Endodermal cell (in vitro differentiated cells): ENCODE measurements around the gene MYL12B. TPM values are rescaled to one million over a fixed set of nuclear protein-coding genes. Genes with fewer than 3 reads are reported as not detected.

ENCODE experiments used
- DNase-seq: peaks from one replicate; pipeline ENCODE4 v3.0.0-alpha.2; 2017
- H3K27ac ChIP-seq: 2 replicates; pipeline ENCODE4 v1.5.1; 2013; ENCODE audit warnings: mild to moderate bottlenecking, low read depth, low read length, moderate library complexity
- H3K27me3 ChIP-seq: 2 replicates; pipeline ENCODE4 v1.6.1; 2013; ENCODE audit warnings: mild to moderate bottlenecking, low read length, moderate library complexity; ENCODE audit not compliant: insufficient read depth, control insufficient read depth, poor library complexity, severe bottlenecking
- H3K36me3 ChIP-seq: 2 replicates; pipeline ENCODE4 v1.7.0; 2013; ENCODE audit warnings: mild to moderate bottlenecking, low read length, moderate library complexity; ENCODE audit not compliant: control insufficient read depth, insufficient read depth
- H3K4me1 ChIP-seq: one replicate; pipeline ENCODE4 v1.7.0; 2013; ENCODE audit warnings: low read length; ENCODE audit not compliant: control insufficient read depth, insufficient read depth
- H3K4me3 ChIP-seq: 2 replicates; pipeline ENCODE4 v1.5.1; 2013; ENCODE audit warnings: mild to moderate bottlenecking, low read length, moderate library complexity
- H3K9ac ChIP-seq: 2 replicates; pipeline ENCODE4 v1.6.1; 2013; ENCODE audit warnings: mild to moderate bottlenecking, low read length, moderate library complexity; ENCODE audit not compliant: poor library complexity, severe bottlenecking; ENCODE audit errors: extremely low read depth
- H3K9me3 ChIP-seq: 2 replicates; pipeline ENCODE4 v1.6.1; 2013; ENCODE audit warnings: mild to moderate bottlenecking, low read length, moderate library complexity; ENCODE audit not compliant: control insufficient read depth
- H3K27ac Mint-ChIP-seq: 2 replicates; pipeline ENCODE4 v1.8.0; 2020; ENCODE audit warnings: mixed read lengths
- H3K27me3 Mint-ChIP-seq: 2 replicates; pipeline ENCODE4 v1.8.0; 2021; ENCODE audit warnings: mild to moderate bottlenecking, mixed read lengths; ENCODE audit not compliant: insufficient read depth
- H3K36me3 Mint-ChIP-seq: 2 replicates; pipeline ENCODE4 v1.8.0; 2020; ENCODE audit warnings: low read depth, mixed read lengths
- H3K4me1 Mint-ChIP-seq: 2 replicates; pipeline ENCODE4 v1.8.0; 2020; ENCODE audit warnings: mixed read lengths
- H3K4me3 Mint-ChIP-seq: 2 replicates; pipeline ENCODE4 v1.8.0; 2020; ENCODE audit warnings: mild to moderate bottlenecking, moderate library complexity, mixed read lengths
- H3K9me3 Mint-ChIP-seq: 2 replicates; pipeline ENCODE4 v1.8.0; 2020; ENCODE audit warnings: mild to moderate bottlenecking, mixed read lengths
- CTCF ChIP-seq: fragments of 200-600 bp; sonication (generic); conservative IDR thresholded peaks from 2 replicates; pipeline ENCODE4 v1.5.0; 2021; ENCODE audit warnings: antibody characterized with exemption, mild to moderate bottlenecking
- WGBS, 2 experiments: methylation state at CpG; one replicate each; pipeline versions ENCODE4 v1.1.5 to v1.1.7; 2013; ENCODE audit warnings: missing lambda C conversion rate in 2 of 2, mixed read lengths in 1 of 2; ENCODE audit not compliant: insufficient coverage in 1 of 2, insufficient read length in 1 of 2; 5-methylcytosine and 5-hydroxymethylcytosine counted together
- total RNA-seq, 2 donors: library from RNA; stranded (reverse); fragmentation: NEBNext Ultra II Directional in 1 of 2; extraction: Animal tissue kit (Norgen Biotek cat#: 25700) in 1 of 2; gene quantifications; 2 replicates in 1 of 2; 3 replicates in 1 of 2; pipeline ENCODE4 v1.2.1, GENCODE V29; 2021

The MYL12B gene
- total RNA-seq, 2 donors from 2014 or later: 190 to 198 TPM

DNA sequence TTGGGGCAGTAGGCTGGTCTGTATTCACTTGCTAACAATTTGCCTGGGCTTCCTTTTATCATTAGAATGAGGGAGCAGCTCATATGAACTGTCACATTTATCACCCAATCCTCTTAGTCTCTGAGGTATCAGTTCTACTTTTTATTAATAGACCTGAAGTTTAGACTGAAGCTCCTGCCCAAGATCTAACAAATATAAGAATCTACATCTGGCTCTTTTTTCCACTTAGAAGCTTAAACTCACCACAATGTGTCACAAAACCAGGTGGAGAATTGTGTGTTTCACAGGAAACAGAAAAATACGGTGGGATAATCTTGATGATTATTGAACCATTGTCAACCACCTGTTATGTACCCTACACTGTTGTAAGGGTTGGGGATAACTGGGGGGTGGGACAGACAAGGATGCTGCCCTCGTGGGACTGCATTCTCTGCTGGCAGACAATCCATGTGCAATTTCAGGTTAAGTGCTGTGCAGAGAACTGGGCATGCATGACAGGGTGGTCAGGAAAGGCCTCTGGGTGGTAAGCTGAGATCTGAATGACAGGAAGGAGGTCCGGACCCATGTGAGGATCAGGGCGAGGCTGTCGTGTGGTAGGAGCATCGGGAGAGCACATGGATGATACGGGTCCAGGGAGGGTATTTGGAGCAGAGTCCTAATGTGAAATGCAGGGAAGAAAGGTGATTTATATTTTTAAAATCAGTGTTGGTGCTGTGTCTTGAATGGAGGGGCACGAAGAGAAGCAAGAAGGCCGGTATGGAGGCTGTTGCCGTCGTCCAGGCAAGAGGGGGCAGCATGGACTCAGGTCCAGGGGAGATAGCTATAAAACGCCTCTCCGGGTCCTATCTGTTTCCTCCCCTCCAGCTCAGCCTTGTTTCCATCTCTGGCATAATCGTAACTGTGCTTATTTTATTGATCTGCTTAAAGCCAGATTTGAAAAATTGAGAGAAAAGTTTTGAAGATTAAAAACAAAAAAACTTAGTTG lies 17.6 kb downstream of the MYL12B start:
- 73 to 77% methylated on average over 9 to 14 of the region's 14 CpGs for WGBS, 2 experiments

DNA sequence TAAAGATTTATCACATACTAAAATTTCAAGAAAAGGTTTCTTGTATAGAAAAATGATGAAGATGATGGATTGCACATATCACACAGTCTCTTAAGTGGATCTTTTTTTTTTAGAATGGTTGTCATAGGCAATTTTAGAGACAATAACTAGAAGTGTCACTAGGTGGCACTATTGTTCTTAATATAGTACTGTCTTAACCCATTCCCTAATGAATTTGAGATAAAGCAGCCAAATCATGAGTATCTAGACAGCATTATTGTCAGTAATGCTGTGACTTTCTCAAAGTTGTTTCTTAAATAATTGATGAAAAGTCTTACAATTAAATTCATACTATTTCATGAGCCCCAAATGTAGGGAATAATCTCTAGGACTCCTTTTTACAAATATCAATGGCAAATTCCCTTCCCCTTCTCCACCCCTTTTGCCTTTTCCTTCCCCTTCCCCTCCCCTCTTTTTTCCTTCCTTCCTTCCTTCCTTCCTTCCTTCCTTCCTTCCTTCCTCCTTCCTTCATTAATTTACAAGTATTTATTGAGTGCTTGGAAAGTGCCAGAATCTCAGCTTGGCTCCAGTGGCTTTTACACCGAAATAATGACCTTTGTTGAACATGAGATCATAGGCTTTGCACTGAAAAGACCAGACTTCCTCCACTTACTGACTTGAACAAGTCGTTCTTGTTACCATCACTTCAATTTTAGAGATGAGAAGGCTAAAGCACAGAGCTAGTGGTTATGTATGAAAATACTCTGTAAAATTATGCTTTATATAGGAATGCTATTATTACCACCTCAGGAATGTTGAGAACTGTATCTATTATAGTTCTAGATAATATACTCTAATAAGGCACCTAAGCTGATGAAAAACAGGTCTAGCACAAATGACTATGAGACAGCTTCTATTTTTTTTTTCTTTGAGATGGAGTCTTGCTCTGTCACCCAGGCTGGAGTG lies 19.8 kb downstream of the MYL12B start:
- Histone ChIP-seq H3K9ac (no peak overlapping the region), H3K4me3 (no peak overlapping the region), H3K27me3 (no peaks in the 10 kb centered on the region), H3K4me1 (no peaks in the 10 kb centered on the region), H3K27ac (no peak overlapping the region), H3K36me3 (peaks cover 22% of the 10 kb centered on the region), H3K9me3 (no peaks in the 10 kb centered on the region)
- WGBS, 2 experiments: 40 to 75% methylated on average over 1 to 2 of the region's 2 CpGs
- Mint-ChIP-seq H3K4me3 (no peak overlapping the region), H3K9me3 (peaks cover 6% of the 10 kb centered on the region), H3K27ac (no peak overlapping the region), H3K4me1 (peaks cover 19% of the 10 kb centered on the region), H3K36me3 (peaks cover 14% of the 10 kb centered on the region), H3K27me3 (no peaks in the 10 kb centered on the region)
- peak; percentile 90 for TF ChIP-seq CTCF
- DNase-seq: no peak

More for the DNA sequence above, 17.6 kb downstream of the MYL12B start:
- no peaks in the 10 kb centered on the region for H3K27me3 Mint-ChIP-seq
- H3K4me1 ChIP-seq: no peaks in the 10 kb centered on the region
- peaks cover 19% of the 10 kb centered on the region for H3K4me1 Mint-ChIP-seq
- H3K27ac ChIP-seq: no peak overlapping the region
- no peak for DNase-seq
- no peak overlapping the region for H3K4me3 Mint-ChIP-seq
- H3K9me3 Mint-ChIP-seq: no peaks in the 10 kb centered on the region
- no peak overlapping the region for H3K27ac Mint-ChIP-seq
- TF ChIP-seq CTCF: no peak
- H3K4me3 ChIP-seq: no peak overlapping the region
- peaks cover 45% of the 10 kb centered on the region for H3K36me3 ChIP-seq
- H3K9me3 ChIP-seq: no peaks in the 10 kb centered on the region
- H3K9ac ChIP-seq: no peak overlapping the region
- no peaks in the 10 kb centered on the region for H3K27me3 ChIP-seq
- H3K36me3 Mint-ChIP-seq: peaks cover 29% of the 10 kb centered on the region

DNA sequence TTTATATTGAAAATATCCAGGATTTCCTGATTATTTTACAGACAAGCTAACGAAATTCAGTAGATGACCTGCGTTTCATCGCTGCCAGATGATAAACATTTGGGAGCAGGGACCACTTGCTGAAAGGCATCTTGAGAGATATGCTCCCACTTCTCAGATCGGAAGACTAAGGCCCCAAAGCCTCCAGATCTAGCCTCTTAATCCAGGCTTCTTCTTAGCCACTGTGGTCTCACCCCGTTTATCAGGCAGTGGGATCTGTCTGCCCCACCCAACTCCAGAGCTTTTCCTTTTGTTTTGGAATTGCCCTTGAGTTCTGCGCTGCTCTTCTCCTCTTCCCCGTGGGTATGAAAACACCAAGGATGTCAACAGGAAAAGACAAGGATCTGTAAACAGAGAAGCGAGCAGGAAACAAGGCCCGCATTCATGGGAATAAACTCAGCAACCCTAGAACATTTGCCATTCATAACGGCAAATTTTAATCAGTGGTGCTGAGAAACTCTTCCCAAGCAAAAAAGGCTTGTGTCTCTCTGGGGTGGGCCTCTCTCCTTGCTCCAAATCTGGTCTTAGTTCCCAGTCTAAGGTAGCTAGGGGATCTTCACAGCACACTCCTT lies 21.4 kb downstream of the MYL12B start:
- H3K27ac Mint-ChIP-seq: no peak overlapping the region
- H3K9me3 ChIP-seq: no peaks in the 10 kb centered on the region
- H3K27me3 Mint-ChIP-seq: no peaks in the 10 kb centered on the region
- no peak overlapping the region for H3K27ac ChIP-seq
- H3K4me3 Mint-ChIP-seq: no peak overlapping the region
- peaks cover 7% of the 10 kb centered on the region for H3K36me3 ChIP-seq
- 93% methylated on average over 10 of the region's 10 CpGs for WGBS, 2 experiments
- H3K36me3 Mint-ChIP-seq: peaks cover 7% of the 10 kb centered on the region
- peaks cover 17% of the 10 kb centered on the region for H3K9me3 Mint-ChIP-seq
- H3K27me3 ChIP-seq: no peaks in the 10 kb centered on the region
- H3K4me3 ChIP-seq: no peak overlapping the region
- peaks cover 13% of the 10 kb centered on the region for H3K4me1 Mint-ChIP-seq
- H3K4me1 ChIP-seq: no peaks in the 10 kb centered on the region
- no peak for TF ChIP-seq CTCF
- H3K9ac ChIP-seq: no peak overlapping the region
- DNase-seq: no peak
